ENCODE measurements around the gene ATP6V0A4.

DNA sequence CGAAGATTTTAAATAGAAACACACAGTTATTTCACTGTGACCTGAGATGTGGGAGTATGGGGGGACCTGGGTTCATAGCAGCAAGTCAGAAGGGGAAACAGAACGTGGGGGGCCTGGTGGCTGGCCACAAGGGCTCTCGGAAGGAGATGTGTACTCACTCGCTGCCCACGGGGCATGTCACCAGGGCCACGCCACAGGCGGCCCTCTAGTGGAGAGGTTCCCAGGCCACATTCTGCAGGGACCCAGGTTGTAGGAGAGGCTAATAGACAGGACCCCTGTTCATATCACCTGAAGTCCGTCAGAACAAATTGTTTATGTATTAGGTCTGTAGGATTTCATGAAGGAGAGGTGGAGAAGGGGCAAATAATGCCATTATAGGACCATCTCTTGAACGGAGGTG lies 71.7 kb downstream of the ATP6V0A4 start:
- no peak for TF ChIP-seq POLR2A (IDR thresholded peaks at IDR 0.05; ENCODE audit: low read depth, low read length)
- no peak for TF ChIP-seq POLR2AphosphoS5 (IDR thresholded peaks at IDR 0.05; ENCODE audit: low read depth, low read length)
